Hippocampal formation (tissue), 2 donors: ENCODE data around the gene GRK6.
A peak's percentile ranks its signal among the peaks of the same experiment; 100 is the strongest.

Source experiments
- DNase-seq, 2 donors: peaks; one replicate each; lab custom pipeline; 2025; lab: John Stamatoyannopoulos, UW

Gene GRK6

DNA sequence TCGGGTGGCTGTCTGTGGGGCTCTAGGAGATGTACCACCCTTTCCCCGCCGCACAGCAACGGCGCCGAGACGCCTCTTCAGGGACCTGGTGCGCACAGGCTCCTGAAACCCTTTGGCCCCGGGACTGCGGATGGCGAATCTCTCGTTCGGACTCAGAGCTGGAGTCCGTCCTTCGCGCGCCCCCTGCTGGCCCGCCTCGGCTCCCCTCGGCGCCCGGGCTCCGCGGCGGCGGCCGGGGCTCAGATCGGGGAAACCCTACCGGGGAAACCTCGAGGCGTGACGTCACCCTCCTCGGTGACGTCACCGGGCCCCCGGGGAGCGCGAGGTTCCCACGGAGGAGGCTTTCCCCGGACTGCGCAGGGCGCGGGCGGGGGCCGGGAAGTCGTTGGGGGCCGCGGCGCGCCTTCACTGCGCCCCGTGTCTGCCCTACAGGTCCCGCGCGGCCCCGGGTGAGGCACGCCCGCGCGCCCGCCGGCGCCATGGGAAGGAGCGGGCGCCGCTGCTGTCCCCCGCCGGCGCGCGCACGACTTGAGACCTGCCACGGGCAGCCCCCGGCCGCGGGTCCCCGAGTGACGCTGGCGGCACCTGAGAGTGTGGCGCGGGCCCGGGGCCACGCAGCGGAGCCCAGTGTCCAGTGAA is 28.0 kb downstream of the GRK6 start:
- DNase-seq = peak; percentile 68 to 80

DNA sequence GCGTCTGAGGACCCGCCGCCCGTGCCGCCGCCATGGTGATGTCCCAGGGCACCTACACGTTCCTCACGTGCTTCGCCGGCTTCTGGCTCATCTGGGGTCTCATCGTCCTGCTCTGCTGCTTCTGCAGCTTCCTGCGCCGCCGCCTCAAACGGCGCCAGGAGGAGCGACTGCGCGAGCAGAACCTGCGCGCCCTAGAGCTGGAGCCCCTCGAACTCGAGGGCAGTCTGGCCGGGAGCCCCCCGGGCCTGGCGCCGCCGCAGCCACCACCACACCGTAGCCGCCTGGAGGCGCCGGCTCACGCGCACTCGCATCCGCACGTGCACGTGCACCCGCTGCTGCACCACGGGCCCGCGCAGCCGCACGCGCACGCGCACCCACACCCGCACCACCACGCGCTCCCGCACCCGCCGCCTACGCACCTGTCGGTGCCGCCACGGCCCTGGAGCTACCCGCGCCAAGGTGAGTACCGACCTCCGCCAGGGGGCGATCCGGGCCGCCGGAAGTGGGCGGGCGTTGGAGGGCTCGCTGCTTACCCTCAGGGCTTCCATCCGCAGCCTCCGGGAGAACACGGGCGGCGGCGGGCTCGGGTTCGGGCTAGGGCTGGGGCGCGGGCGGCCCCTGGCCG is 28.7 kb downstream of the GRK6 start:
- DNase-seq = peak in 1 of 2 donors; percentile 50

DNA sequence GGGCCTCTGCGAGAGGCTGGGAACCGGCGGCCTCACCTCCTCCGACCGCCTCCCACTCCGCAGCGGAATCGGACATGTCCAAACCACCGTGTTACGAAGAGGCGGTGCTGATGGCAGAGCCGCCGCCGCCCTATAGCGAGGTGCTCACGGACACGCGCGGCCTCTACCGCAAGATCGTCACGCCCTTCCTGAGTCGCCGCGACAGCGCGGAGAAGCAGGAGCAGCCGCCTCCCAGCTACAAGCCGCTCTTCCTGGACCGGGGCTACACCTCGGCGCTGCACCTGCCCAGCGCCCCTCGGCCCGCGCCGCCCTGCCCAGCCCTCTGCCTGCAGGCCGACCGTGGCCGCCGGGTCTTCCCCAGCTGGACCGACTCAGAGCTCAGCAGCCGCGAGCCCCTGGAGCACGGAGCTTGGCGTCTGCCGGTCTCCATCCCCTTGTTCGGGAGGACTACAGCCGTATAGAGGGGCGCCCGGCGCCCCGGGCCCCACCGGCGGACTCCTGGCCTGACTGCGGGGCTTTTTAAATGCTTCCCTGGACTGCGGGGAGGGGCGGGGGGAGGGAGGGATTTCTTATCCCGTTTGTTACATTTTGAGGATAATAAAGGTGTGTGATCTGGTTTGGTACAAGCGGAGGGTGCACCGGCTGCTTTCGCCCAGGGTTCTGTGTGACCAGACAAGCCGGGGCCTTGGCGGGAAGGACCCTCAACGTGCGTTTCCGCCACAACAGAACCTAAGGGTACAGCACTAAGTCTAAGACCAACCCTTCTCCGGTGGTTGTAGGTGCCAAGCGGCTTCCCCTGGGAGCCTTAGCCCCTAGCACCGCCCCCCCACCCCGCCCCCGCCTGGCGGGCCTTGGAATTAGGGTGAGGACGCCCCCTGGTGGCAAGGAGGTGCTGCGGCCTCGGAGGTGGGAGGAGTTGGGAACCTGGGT is 29.4 kb downstream of the GRK6 start:
- peak; percentile 53 to 82 for DNase-seq

DNA sequence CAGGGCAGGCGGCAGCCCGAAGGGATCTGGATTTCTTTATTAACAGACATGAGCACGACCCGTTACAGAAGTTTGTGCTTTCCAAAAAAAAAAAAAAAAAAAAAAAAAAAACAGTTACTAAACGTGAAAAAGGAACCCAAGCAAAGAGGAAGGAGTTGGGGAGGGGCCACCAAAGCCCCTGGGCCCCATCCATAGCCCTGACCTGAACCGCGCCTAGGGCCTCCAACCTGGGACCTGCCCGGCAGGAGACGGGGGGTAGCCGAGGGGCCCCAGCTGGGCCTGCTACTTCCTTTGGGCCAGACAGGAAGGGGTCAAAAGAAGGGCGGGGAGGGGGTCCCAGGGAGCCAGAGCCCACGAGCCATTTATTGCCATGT is 30.1 kb downstream of the GRK6 start:
- DNase-seq = no peak

DNA sequence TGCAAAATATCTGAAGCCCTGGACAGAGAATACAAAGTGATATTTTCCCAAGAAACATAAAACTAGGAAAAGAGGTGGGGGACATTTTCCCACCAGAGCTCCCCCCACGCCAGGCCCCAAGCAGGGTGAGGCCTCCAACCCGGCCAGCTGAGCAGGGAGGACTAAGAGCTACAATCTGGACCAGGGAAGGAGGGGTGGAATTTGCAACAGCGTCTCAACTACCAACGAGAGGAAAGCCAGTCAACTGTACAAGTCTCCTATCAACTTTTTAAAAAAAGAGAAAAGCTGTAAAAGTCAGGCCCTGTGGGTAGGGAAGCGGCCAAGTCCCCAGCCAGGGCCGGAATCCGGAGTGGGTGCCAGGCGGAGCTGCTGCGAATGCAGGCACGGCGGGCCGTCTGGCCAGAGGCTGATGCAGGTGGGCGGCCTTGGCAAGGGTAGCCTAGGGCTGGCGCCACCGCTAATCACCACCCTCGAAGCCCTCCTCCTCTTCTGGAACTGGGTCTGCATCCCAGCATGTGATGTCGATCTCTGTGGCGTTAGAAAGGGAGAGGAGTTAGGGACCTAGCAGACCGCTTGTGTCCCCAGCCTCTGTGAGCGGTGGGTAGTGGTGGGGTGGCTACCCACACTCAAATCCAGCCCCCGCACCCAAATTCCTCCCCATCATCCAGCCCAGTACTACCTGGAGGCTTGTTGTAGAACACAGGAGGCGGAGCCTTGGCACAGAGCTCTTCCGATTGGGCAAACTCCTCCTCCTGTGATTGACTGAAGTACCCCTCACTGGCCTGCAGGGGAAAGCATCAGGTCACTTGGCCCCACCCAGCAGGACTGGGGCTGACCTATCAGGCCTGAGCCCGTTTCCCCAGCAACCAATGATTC is 30.7 kb downstream of the GRK6 start:
- DNase-seq = peak; percentile 71 to 76

DNA sequence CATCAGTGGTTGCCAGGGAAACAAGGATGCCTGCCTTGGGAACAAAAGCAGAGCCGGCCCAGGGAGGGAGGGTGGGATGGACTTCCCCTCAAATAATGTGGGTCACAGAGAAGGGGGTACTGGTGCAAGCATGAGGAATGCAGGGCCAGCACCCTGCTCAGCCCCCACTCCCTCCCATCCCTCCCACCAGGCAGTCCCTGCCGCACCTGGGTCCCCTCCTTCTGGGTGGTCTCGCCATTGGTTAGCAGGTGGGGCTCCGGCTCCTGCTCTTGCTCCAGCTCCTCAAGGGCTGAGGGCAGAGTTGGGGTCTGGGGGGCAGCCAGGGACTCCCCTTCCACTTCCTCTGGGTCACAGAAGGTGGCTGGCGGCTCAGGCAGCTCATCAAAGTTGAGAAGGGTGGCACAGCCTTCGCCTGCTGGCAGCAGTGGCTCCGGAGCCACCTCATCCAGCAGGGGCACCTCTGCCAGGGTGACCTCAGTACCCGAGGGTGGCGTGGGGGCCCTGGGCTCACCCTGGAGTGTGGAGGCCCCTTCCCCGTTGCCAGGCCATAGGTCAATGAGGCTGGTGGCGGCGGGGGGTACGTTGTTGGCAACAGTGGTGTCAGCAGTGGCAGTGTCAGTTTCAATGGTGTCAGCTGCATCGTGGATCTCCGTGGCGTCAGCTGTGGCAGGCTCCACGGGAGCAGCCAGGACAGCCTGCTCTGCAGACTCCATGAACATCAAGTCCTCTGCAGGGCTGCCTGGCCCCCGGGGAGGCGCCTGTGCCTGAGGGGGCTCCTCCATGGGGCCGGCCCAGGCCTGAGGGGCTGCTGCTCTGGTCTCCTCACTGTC is 31.6 kb downstream of the GRK6 start:
- DNase-seq = no peak

DNA sequence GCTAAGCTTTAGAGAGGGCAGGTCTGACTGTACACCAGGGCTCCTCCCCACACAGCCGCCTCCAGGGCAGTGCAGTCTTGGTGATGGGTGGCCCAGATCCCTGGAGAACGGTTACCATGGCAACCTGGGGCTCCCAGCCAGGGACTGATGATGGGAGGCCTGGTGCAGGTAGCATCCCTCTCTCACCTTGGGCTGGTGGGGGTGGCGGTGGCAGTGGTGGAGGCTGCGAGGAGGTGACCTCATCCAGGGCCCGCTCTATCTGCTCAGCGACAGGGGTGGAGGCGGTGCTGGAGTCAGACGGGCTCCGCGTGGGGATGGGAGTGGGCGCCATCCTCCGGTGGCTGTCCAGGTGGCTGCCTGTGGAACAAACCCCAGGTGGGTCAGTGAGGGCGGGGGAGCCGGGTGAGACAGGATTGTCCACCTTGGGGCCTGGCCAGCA is 32.5 kb downstream of the GRK6 start:
- no peak for DNase-seq

DNA sequence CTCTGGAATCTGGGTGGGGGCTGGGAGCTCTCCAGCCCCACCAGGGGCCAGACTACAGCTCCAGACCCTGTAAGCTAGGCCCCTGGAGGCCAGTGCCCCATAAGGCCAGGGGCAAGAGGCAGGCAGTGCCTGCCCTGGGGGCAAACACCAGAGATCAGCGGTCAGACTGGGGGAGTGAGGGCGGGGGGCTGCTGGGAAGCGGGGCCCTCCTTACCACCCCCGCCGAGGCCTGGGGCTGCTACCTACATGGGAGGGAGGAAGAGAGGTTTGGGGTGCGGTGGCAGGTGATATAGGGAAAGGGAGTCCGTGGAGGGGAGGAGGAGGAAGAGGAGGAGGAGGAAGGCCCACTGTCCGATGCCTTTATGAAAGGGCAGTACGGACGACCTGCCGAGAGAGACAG is 32.9 kb downstream of the GRK6 start:
- no peak for DNase-seq

DNA sequence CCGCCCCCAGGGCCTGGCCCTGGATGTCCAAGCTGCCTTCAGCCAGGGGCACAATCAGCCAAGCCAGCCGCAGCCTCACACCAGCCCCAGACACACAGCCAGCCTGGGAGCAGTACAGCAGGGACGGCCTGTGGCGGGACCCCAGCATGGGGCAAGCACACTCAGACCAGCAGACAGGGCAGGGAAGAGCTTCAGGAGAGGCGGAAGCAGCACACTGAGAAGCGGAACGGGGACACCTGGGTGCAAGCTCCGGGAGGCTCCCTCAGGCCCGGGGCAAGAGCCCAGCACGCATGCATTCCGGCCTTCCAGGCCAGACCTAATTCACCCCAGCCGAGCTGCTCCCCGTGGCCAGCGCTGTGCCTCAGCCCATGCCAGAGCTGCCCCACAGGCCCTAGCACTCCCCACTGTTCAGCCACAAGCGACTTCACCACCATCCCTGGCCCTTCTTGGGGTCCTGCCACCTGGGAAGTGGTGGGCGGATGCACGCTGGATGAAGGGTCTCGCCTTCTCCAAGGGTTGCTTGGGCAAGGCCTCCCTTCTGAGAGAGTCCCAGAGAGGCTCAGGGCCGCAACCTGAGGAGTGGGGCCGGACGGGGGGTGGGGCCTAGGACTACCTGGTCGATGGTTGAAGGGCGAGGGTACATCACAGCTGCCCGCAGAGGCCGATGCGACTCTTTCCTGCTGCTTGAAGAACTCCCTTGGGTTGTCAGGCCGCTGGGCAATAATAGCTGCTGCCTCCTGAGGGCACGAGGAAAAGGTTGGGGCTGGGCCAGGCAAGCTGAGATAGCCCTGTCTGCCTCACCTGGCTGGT is 33.5 kb downstream of the GRK6 start:
- DNase-seq = no peak

DNA sequence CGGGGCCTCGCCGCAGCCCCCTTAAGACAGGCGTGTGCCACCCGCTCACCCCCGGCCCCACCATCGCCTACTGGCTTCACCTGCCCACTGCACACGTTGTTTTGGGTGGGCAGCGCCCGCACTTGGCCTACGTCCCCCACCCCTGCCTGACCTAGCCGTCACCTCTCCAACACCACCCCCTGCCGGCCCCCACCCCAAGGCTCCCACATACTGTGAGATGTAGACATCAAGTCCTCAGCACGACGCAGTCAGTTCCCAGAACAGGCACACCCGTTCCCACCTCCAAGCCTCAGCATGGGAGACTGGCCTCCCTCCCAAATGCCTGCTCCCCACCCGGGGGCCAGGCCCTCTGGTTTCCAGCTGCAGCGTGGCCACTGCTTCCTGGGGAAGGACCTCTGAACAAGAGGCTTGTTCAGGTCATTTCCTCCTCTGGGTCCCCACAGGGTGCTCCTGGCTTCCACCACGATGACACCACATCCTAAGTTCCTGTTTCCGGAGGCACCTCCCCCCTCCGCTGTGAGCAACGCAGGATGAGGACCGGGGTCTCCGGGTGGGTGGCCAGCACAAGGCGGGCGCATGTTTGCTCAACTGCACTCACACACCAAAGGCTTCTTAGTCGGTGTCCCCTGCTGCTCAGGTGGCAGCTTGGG is 35.7 kb downstream of the GRK6 start:
- DNase-seq = no peak

DNA sequence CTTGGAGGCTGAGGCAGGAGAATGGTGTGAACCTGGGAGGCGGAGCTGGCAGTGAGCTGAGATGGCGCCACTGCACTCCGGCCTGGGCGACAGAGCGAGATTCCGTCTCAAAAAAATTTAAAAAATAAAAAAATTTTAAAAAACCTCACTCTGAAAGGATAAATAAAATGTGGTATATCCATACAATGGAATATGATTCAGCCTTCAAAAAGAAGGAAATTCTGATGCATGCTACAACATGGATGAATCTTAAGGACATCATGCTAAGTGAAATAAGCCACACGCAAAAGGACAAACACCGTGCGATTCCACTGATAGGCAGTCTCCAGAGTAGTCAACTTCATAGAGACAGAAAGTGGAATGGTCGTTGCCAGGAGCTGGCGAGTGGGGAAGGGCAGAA is 38.6 kb downstream of the GRK6 start:
- no peak for DNase-seq

DNA sequence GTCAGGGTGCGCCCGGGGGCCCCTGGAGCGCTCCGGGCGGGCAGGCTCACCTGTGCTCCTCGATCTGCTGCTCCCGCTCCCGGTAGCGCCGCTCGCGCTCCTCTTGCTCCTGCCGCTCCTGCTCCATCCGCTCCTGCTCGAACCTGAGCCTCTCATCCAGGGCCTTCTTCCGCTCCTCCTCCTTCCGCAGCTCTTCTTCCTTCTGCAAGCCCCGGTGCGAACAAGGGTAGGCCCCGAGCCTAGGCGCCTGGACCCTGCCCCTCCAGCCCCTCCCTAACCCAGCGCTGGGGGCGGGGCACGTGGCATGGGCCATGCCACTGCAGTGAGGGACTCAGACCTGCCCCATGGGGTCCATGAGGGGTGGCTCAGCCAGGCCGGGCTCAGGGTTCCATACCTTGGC is 40.4 kb downstream of the GRK6 start:
- DNase-seq = no peak

DNA sequence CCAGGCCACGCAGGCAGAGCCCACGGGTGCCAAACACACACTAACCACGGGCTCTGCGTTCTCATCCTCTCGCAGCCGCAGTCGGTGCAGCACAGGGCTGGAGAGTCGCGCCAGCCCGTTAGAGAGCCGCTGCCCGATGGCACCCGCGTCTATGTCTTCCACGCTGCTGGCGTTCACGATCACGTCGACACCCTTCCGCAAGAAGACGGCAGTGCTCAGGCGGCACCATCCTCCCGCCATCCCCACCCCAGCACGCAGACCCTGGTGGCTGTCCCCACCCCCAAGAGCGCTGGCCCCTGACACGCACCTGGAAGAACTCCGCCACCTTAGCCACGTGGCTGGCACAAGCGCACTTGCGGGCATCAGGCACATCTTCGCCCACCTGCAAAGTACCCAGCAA is 41.0 kb downstream of the GRK6 start:
- DNase-seq = no peak

DNA sequence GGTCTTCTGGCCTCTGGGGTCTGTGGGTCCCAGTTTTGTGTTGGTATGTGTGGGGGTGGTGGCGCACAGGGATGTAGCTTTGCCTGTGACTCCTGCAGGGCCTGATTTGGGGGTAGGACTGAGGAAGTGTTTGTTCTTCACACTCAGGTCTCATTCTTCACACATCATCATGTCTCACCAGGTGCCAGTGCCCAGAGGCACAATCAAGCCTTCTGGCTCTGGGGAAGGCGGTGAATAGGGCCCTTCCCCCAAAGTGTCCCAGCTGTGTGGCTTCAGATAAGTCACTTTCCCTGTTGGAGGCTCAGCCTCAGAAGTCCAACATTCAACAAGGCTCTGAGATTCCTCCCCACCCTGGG is 41.8 kb downstream of the GRK6 start:
- DNase-seq = no peak

DNA sequence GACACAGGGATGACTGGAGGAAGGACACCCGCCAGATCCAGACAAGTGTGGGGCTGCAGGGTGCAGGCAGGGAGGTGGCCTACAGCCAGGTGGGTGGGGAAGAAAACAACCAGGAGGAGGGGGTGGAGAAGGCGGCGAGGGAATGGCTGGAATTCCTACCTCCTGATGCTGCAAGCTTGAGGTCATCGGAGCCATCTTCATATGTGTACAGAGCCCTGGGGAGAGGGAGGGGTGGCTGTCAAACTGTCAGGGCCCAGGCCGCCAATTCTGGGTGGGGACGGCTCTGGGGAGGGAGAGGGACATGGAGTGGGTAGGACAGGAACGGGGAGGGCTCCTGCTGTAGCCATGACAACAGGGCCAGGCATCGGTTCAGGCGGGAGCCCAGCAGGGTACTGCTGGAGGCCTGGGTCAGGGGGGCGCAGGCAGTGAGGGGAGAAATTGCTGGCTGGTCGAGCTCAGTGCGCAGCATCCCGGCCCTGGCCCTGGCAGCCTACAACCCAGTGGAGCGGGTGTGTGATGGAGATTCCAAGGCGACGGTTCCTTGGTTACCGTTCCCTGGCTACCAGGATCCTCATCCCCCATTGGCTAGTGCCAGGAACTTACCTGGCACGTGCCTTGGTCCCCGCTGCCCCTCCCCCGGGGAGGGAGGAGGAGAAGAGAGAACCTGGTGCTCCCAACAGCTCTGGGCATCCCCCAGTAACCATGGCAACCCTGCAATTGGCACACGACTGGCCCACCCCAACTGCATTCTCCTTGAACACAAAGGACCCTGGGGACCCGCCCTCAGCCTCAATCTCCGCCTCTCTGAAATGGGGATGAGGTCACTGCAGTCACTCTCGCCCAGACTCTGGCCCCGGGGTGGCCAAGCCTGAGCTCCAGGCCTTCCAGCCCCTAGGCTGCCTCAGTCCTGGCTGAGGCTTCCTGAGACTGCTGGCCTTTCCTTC is 42.5 kb downstream of the GRK6 start:
- no peak for DNase-seq

DNA sequence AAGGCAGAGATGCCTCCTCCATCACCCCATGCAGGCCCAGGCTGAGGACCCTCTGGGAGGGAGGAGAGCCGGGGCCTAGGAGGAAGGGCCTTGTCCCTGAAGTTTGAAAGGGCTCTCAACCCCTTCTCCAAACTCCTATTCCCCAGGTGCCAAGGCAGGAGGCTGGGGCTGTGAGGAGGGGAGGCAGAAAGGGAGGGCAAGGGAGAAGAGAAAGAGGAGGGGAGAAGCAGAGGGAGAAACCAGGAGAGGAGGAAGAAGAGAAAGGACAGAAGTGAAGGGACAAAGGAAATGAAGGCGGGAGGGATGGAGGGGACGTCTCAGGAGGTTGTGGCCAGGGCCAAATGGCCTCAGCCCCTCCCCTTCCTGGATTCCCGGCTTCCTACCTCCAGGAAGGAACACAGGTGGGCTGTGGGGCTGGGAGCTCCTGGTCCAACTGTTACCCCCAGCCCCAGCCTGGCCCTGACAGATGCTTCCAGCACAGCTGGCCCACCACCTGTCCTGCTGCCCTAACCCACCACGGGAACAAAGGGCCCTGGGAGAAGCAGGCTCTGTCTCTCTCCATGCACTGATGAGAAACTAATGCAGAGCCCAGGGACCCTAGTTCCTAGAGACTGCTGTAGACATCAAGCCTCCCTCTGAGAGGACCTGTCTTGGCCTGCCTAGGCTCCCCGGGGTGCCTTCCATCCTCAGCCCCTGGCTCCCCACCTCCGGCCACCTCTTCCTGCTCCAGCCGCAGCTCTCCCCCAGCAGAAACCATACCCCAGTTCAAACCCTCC is 43.5 kb downstream of the GRK6 start:
- no peak for DNase-seq

DNA sequence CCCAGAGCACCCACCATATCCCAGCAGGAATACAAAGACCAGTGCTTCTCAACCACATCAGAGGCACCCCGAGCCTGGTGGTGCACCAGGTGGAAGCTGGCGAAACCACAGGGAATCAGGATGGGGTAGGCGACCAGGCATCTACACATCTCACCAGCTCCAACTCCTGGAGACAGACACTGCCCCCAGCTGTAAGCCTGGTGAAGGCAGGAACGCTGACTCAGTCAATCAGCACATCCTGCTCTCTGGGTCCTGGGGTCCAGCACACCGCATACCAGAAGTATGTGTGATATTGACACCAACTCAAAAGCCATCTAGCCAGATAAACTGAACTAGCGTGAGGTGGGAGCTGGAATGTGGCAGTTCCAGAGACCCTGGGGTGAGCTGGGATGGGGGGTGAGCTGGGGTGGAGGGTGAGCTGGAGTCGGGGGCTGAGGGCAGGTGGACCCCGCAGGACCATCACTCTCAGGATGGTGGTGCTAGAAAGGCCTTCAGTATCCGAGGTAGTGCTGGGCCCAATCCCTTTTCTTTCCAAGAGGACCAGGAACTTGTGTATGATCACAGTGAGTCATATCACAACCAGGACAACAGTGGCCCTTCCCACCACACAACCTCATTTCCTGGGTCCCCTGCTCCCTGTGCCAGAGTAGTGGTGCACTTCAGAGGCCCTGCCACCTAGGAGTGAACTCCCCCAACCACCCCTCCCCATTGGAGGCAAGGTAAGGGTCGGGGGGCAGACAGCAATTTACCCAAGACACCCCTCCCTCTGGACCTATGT is 44.5 kb downstream of the GRK6 start:
- no peak for DNase-seq
